ENCODE measurements around the gene HOXB3.

DNA sequence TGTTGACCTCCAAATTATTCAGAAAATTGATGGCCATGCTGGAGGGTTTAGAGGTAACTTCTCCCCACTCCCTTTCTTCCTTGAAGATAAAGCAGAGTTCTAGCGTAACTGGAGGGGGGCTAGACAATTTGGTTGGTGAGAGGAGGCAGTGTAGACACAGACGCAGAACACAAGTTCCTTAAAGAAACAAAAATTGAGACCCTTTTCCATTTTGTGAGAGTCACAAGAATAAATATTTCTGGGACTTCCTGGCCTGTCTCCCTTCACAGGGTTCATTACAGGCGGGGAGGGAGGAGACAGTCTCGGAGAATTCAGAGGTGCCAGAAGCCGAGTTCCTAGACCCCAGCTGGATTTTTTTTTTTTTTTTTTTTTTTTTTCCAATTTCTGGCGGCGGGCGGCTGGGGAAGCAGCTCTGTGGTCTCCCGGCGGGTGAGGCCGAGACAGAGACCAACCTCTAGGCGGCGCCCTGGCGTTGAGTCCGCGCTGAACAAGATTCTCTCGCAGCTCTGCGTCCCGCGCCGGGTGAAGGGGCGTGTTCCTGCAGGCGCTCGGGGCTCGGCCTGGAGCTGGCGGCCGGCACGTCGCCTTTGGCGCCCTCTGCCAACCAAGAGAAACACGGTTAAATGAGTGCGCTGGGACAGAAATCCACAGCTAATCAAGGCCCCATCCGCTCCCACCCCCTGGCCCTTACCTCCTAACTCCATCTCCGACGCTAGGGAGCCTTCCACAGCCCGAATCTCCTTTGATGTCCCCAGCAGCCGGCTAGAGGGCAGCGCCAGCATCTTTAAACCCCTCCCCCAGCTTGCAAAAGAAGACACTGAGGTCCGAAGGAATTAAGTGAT lies 46.4 kb upstream of the HOXB3 start:
- TF ChIP-seq, protein P1, sequence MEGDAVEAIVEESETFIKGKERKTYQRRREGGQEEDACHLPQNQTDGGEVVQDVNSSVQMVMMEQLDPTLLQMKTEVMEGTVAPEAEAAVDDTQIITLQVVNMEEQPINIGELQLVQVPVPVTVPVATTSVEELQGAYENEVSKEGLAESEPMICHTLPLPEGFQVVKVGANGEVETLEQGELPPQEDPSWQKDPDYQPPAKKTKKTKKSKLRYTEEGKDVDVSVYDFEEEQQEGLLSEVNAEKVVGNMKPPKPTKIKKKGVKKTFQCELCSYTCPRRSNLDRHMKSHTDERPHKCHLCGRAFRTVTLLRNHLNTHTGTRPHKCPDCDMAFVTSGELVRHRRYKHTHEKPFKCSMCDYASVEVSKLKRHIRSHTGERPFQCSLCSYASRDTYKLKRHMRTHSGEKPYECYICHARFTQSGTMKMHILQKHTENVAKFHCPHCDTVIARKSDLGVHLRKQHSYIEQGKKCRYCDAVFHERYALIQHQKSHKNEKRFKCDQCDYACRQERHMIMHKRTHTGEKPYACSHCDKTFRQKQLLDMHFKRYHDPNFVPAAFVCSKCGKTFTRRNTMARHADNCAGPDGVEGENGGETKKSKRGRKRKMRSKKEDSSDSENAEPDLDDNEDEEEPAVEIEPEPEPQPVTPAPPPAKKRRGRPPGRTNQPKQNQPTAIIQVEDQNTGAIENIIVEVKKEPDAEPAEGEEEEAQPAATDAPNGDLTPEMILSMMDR (conservative IDR thresholded peaks at IDR 0.05 in 1 of 2, IDR thresholded peaks at IDR 0.05 in 1 of 2; ENCODE audit: low read depth in 1 of 2, low read length in 2 of 2), result peak; percentile 20 to 56
- peak; percentile 64 for TF ChIP-seq EZH2 (IDR thresholded peaks at IDR 0.05; ENCODE audit: low read length, missing control alignments)

Measured in fibroblast of lung (primary cell).